HG02943 (cell line): ENCODE results near the gene DERL3.

Experiments used
- ATAC-seq: cut with Tn5 transposase; IDR thresholded peaks from one replicate; pipeline ENCODE4 v1.9.1; 2021; ENCODE audit warnings: mild to moderate bottlenecking, low read depth, moderate library complexity; ENCODE audit not compliant: unreplicated experiment

Gene DERL3

DNA sequence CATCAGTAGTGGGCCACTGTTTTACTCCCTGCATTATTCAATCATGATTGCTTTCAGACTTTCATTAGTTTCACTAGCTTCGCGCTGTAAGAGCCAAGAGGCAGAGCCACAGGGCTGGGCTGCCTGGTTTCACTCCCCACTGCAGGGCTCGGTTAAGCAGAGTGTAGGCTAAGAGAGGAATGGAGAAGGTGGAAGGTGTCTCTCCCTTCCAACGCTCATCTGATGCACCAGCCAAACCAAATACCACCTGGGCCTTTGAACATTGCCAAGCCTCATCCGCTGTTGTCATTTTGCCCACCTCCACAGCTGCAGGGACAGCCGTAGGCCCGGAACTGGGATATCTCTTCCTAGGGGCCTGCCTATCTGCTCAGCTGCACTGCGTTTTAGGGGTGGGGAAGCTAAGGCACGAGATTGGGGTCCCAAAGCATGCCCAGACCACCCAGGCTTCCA, 52.5 kb downstream of the DERL3 start:
- no peak for ATAC-seq
